Muscle layer of duodenum (tissue), 2 donors: ENCODE data around the gene SLC13A2.
"Not testable (repeated sequence)": the region's sequence is repeated elsewhere in the genome, so short reads cannot be mapped to it uniquely, and the experiment has no call there.

ENCODE experiments used
- H3K27ac ChIP-seq: one replicate; pipeline ENCODE4 v1.7.0; 2013; ENCODE audit warnings: mild to moderate bottlenecking, low read length
- H3K27me3 ChIP-seq: one replicate; pipeline ENCODE4 v1.7.0; 2013; ENCODE audit warnings: low read depth, mild to moderate bottlenecking, control low read depth, low read length
- H3K36me3 ChIP-seq, 2 donors: one replicate each; pipeline ENCODE4 v1.7.0; 2013; ENCODE audit warnings: low read length in 2 of 2, control low read depth in 1 of 2, mild to moderate bottlenecking in 1 of 2; ENCODE audit not compliant: insufficient read depth in 2 of 2, control insufficient read depth in 1 of 2
- H3K4me1 ChIP-seq, 2 donors: one replicate each; pipeline ENCODE4 v1.7.0; 2013; ENCODE audit warnings: low read length in 2 of 2, mild to moderate bottlenecking in 2 of 2, control low read depth in 1 of 2, moderate library complexity in 1 of 2; ENCODE audit not compliant: insufficient read depth in 2 of 2, control insufficient read depth in 1 of 2
- H3K4me3 ChIP-seq, 2 donors: one replicate each; pipeline ENCODE4 v1.7.0; 2013; ENCODE audit warnings: low read length in 2 of 2, low read depth in 1 of 2, mild to moderate bottlenecking in 1 of 2
- H3K9me3 ChIP-seq, 2 donors: one replicate each; pipeline ENCODE4 v1.7.0; 2013; ENCODE audit warnings: low read length in 2 of 2, control low read depth in 1 of 2, mild to moderate bottlenecking in 1 of 2; ENCODE audit not compliant: control insufficient read depth in 1 of 2
- donor health status: healthy.

The SLC13A2 gene

DNA sequence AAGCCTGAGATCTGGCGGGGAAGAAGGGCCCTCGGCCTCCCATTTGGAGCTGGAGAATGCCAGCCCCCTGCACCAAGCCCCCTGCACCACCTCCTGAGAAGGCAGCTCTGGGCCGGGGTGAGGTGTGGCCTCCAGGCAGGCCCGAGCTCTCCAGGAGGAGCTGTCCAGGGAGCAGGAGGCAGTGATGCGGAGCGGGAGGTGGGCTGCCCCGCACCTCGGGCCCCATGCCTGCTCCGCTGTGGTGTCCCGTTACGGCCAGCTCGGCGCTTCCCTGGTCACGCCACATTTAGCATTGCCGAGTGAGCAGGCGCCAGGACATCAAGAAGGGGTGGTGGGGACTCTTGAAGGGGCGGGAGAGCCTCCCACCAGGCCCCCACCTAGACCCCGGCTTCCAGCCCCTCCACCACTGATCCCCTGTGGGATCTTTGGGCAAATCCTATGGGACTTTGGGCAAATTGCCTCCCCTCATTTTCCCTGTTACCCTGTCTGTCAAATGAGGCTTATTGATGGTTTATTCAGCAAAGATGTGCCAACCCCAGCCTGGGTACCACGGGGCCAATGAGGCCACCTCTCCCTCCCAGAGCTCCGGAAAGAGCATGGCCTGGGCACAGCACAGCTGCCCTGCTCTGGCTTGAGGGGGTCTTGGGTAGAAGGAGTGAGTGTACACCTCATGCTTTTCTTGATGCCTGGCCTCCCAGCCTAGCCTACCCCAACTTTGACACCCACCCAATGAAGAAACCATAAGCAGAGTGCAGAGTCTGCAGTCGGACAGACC, 48.1 kb downstream of the SLC13A2 start:
- no peak overlapping the region for H3K4me3 ChIP-seq
- no peaks in the 10 kb centered on the region for H3K27me3 ChIP-seq
- H3K4me1 ChIP-seq = peaks cover 0 to 6% of the 10 kb centered on the region in 2 donors
- no peaks in the 10 kb centered on the region for H3K36me3 ChIP-seq
- H3K27ac ChIP-seq = no peak overlapping the region
- no peaks in the 10 kb centered on the region for H3K9me3 ChIP-seq

DNA sequence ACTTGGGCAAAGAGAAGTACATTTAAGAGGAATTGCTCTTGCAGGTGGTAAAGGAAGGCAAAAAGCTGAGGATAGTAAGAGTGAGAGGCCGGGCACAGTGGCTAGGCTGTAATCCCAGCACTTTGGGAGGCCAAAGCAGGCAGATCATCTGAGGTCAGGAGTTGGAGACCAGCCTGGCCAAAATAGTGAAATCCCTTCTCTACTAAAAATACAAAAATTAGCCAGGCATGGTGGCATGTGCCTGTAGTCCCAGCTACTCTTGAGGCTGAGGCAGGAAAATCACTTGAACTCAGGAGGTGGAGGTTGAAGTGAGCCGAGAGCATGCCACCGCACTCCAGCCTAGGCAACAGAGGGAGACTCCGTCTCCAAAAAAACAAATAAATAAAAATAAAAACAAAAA, 48.8 kb downstream of the SLC13A2 start:
- H3K4me3 ChIP-seq, H3K4me1 ChIP-seq, H3K9me3 ChIP-seq, H3K27ac ChIP-seq, H3K27me3 ChIP-seq, H3K36me3 ChIP-seq: not testable (repeated sequence)

- Histone ChIP-seq H3K36me3 (no peaks in the 10 kb centered on the region), H3K4me1 (peaks cover 0 to 6% of the 10 kb centered on the region in 2 donors)
These were observed 49.7 kb downstream of the SLC13A2 start for GRCh38 chr17:28523186-28523585.

GRCh38 chr17:28523876-28524275, 50.4 kb downstream of the SLC13A2 start:
- Histone ChIP-seq H3K4me1 (peaks cover 0 to 6% of the 10 kb centered on the region in 2 donors), H3K27me3 (no peaks in the 10 kb centered on the region), H3K36me3 (no peaks in the 10 kb centered on the region), H3K27ac (no peak overlapping the region), H3K4me3 (no peak overlapping the region), H3K9me3 (no peaks in the 10 kb centered on the region)

More at GRCh38 chr17:28523186-28523585, 49.7 kb downstream of the SLC13A2 start:
- Histone ChIP-seq H3K27me3 (no peaks in the 10 kb centered on the region), H3K9me3 (no peaks in the 10 kb centered on the region), H3K27ac (no peak overlapping the region), H3K4me3 (no peak overlapping the region)

GRCh38 chr17:28524476-28525424, 51.3 kb downstream of the SLC13A2 start:
- H3K36me3 ChIP-seq = no peaks in the 10 kb centered on the region
- H3K4me3 ChIP-seq = no peak overlapping the region
- no peak overlapping the region for H3K27ac ChIP-seq
- H3K4me1 ChIP-seq = peaks cover 0 to 6% of the 10 kb centered on the region in 2 donors
- no peaks in the 10 kb centered on the region for H3K27me3 ChIP-seq
- no peaks in the 10 kb centered on the region for H3K9me3 ChIP-seq

DNA sequence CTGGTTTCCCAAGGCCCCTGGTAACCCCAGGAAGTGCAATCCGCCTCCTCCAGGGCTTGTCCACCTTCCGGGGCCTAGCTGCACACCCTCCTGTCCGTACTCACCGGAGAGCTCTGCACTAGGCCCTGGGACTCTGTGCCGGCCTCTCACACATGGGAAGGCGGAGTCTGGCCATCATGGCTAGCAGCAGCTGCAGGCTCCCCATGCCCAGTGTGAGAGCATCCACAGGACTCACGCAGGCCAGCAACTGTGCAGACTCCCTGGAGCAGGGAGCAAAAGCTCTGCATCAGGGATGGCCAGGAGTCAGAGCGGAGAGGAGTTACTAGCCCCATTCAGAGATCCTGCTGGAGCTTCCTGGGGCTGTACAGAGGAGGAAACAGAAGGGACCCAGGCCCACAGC, 52.9 kb downstream of the SLC13A2 start:
- Histone ChIP-seq H3K4me1 (peaks cover 0 to 6% of the 10 kb centered on the region in 2 donors), H3K9me3 (no peaks in the 10 kb centered on the region), H3K27me3 (no peaks in the 10 kb centered on the region), H3K27ac (no peak overlapping the region), H3K36me3 (no peaks in the 10 kb centered on the region), H3K4me3 (no peak overlapping the region)

GRCh38 chr17:28527181-28527681, 53.8 kb downstream of the SLC13A2 start:
- H3K27ac ChIP-seq = no peak overlapping the region
- H3K36me3 ChIP-seq = no peaks in the 10 kb centered on the region
- peaks cover 0 to 6% of the 10 kb centered on the region in 2 donors for H3K4me1 ChIP-seq
- no peaks in the 10 kb centered on the region for H3K9me3 ChIP-seq
- H3K27me3 ChIP-seq = no peaks in the 10 kb centered on the region
- H3K4me3 ChIP-seq = no peak overlapping the region

DNA sequence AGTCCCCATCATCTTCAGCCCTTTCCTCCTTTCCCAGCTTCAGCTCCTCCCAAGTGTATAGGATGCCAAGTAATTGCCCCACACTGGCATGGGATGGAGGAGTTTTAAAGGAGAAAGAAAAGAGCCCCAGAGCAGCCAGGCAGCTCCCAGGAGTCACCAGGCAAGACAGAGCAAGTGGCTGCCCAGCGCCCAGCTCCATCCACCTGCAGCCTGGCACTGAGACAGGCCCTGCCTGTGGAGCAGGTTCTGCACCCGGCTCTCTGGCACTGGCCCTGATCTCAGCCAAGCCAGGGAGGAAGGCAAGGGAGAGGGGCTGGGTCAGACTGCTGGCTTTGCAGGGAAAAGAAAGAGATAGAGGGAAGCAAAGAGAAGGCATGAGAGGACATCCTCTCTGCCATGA, 54.4 kb downstream of the SLC13A2 start:
- Histone ChIP-seq H3K4me1 (peaks cover 0 to 6% of the 10 kb centered on the region in 2 donors), H3K9me3 (no peaks in the 10 kb centered on the region), H3K36me3 (no peaks in the 10 kb centered on the region), H3K27me3 (no peaks in the 10 kb centered on the region), H3K27ac (no peak overlapping the region), H3K4me3 (no peak overlapping the region)

DNA sequence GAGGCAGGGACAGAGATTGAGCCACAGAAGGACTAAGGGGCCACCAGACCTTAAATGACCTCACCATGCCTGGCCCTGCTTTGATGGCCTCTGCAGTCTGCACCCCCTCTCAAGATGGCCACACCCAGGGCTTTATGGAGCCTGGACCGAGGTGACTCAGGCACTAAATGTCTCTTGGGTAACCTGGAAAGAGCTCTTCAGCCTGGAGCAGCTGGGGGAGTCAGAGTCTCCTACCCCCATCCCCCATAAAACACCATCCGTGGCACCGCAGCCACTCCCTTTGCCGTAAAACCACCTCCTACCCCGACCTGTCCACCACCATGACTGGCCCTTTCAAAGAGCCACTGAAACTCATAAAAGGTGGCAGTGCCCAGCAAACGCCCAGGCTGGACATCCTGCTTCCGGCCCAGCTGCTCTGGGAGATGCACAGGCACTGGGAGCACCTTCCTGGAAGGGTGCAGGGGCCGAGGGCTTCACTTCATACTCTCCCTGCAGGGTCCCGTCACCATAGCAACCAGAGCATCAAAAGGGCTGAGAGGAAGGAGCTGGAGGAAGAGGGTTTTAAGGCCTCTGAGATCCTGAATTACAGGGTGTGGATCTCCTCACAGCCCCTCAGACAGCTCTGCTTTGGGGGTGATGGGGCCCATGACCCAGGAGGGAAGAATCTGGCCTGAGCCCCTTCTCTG, 55.0 kb downstream of the SLC13A2 start:
- Histone ChIP-seq H3K27me3 (no peaks in the 10 kb centered on the region), H3K27ac (no peak overlapping the region), H3K9me3 (no peaks in the 10 kb centered on the region), H3K4me1 (peaks cover 0 to 6% of the 10 kb centered on the region in 2 donors), H3K4me3 (no peak overlapping the region), H3K36me3 (no peaks in the 10 kb centered on the region)

GRCh38 chr17:28529013-28529400, 55.6 kb downstream of the SLC13A2 start:
- no peaks in the 10 kb centered on the region for H3K27me3 ChIP-seq
- peaks cover 0 to 6% of the 10 kb centered on the region in 2 donors for H3K4me1 ChIP-seq
- H3K9me3 ChIP-seq = no peaks in the 10 kb centered on the region
- no peak overlapping the region for H3K4me3 ChIP-seq
- H3K27ac ChIP-seq = no peak overlapping the region
- no peaks in the 10 kb centered on the region for H3K36me3 ChIP-seq

- Histone ChIP-seq H3K4me3 (no peak overlapping the region), H3K9me3 (no peaks in the 10 kb centered on the region), H3K27ac (no peak overlapping the region), H3K36me3 (no peaks in the 10 kb centered on the region), H3K27me3 (no peaks in the 10 kb centered on the region), H3K4me1 (peaks cover 0 to 2% of the 10 kb centered on the region in 2 donors)
These were observed 56.8 kb downstream of the SLC13A2 start for GRCh38 chr17:28530250-28530649.
